Stimulated activated CD4-positive, alpha-beta T cell treated with anti-CD3 and anti-CD28 coated beads, Interleukin-12 subunit alpha, Interleukin-12 subunit beta, amount 100 ng/mL, for 48 hours (primary cell): Measurements from ENCODE around the gene IGFBP1.
"Not testable (repeated sequence)": the region's sequence is repeated elsewhere in the genome, so short reads cannot be mapped to it uniquely, and the experiment has no call there.

Experiments used
- DNase-seq, 3 donors: peaks; one replicate each; pipeline ENCODE4 v3.0.0-alpha.2; 2020; ENCODE audit warnings: low read depth in 2 of 3, low spot score in 1 of 3

Gene IGFBP1

GRCh38 chr7:45930967-45931366 lies 42.7 kb downstream of the IGFBP1 start:
- DNase-seq: no peak

GRCh38 chr7:45937301-45937700 lies 49.0 kb downstream of the IGFBP1 start:
- DNase-seq: no peak

DNA sequence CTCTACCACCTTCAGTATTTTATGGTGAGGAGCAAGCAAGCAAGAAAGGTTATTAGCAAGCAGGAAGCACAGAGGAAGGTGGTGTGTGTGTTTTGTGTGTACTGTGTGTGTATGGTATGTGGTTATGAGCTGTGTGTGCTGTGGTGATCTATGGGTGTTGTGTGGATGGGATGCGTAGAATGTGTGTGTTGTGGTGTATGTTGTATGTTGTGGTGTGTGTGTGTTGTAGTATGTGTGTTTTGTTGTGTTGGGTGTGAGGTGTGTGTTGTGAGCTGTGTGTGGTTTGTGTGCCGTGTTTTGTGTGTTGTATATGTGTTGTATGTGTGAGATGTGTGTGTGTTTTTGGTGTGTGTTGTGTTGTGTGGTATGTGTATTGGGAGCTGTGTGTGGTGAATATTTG lies 49.6 kb downstream of the IGFBP1 start:
- DNase-seq: no peak

DNA sequence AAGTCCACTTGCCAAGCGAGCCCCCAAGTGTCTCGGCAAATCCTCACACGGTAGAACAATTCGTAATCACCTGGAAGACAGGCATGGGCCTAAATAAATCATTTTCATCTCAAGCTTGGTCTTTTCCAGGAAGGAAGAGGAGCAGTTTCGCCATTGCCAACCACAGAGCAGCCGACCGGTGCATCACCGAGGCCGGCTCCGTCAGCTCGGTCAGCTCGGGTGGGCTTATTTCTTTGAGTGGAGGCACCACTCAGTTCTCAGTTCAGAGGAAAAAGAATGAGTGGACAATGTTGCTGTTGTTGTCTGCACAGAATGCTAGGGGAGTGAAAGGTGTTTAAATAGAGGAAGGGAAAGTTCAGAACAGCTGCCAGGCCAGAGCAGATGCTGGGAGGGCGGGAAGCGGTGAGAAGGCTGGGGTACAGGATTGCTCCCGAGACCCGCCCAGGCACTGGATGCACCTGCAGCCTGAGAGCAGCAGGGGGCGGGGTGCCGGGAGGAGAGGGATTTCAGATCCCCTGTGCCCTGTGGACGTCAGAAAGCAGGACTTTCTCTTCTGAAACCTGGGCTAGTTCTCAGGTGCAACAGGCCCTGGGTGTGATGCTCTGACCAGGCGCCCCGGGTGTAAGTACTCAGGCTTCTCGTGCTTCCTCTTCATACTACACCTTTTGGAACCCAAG lies 50.5 kb downstream of the IGFBP1 start:
- DNase-seq: no peak

DNA sequence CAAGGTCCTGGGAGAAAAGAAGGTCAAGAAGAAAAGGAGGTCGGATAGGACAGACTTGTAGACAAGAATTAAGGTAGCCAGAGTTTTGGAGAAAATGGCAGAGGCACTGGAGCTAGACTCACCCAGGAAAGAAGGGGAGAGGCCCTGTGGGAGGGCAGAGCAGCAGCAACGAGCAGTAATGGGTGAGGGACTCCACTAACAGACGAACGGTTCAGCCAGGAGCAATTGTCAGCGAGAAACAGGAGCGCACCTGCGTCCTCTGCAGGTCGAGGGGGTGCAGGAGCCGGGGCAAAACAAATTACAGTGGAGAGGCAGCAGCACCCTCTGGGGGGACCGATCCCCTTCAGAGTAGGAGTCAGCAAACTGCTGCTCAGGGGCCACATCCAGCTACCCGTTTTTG lies 51.3 kb downstream of the IGFBP1 start:
- DNase-seq: no peak

DNA sequence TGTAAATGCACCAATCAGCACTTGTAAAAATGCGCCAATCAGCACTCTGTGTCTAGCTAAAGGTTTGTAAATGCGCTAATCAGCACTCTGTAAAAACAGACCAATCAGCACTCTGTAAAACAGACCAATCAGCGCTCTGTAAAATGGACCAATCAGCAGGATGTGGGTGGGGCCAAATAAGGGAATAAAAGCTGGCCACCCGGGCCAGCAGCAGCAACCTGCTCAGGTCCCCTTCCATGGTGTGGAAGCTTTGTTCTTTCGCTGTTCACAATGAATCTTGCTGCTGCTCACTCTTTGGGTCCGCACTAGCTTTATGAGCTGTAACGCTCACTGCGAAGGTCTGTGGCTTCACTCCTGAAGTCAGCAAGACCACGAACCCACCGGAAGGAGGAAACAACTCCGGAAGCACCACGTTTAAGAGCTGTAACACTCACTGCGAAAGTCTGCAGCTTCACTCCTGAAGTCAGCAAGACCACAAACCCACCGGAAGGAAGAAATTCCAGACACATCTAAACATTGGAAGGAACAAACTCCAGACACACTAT lies 52.0 kb downstream of the IGFBP1 start:
- not testable (repeated sequence) for DNase-seq

GRCh38 chr7:45940939-45941338 lies 52.7 kb downstream of the IGFBP1 start:
- DNase-seq: no peak
